HCT116 (cell line): ENCODE measurements around the gene TNRC6B. TPM values are rescaled to one million over a fixed set of nuclear protein-coding genes. Genes with fewer than 3 reads are reported as not detected.

Source experiments
- ATAC-seq: fragments of 200-7000 bp; cut with Tn5 transposase; 2 replicates; pipeline ENCODE4 v1.9.1; 2020; ENCODE audit warnings: mild to moderate bottlenecking, moderate library complexity
- BruUV-seq: library from RNA; stranded (reverse); fragments of 400-500 nt; replicated peaks from 2 replicates; lab custom pipeline; 2021; lab: Mats Ljungman, UMichigan
- CTCF ChIA-PET: fragments of 300-600 bp; sonication (Branson Sonifier 250); formaldehyde crosslinking; loops from one replicate; lab custom pipeline; 2021; ENCODE audit warnings: antibody characterized with exemption; lab: Charles Lee
- POLR2A ChIA-PET: fragments of 300-600, 350-600 bp; sonication (Branson Sonifier 250); formaldehyde crosslinking; loops from one replicate; lab custom pipeline; 2021; ENCODE audit warnings: antibody characterized with exemption; lab: Charles Lee
- RAD21 ChIA-PET, 2 experiments: fragments of 300-600 bp; sonication (Branson Sonifier 250); formaldehyde crosslinking; loops; one replicate each; lab custom pipeline; 2023; ENCODE audit warnings: low total read pairs in 2 of 2; ENCODE audit not compliant: uncharacterized antibody in 2 of 2, unreplicated experiment in 2 of 2, low non-redundant PET in 1 of 2; lab: Charles Lee
- DNase-seq: peaks from one replicate; pipeline ENCODE4 v3.0.0-alpha.2; 2010; ENCODE audit warnings: low read depth, low spot score
- H2AFZ ChIP-seq: fragments of 200-600 bp; shearing (Covaris generic), sonication (generic); 2 replicates; pipeline ENCODE4 v1.6.1; 2017; ENCODE audit warnings: low read depth, mixed run types, mixed read lengths, antibody characterized with exemption, low read length; ENCODE audit not compliant: poor library complexity, severe bottlenecking
- H3K27ac ChIP-seq: 2 replicates; pipeline ENCODE4 v1.5.1; 2012; ENCODE audit warnings: low read depth, low read length
- H3K27me3 ChIP-seq: fragments of 200-600 bp; sonication (generic); 2 replicates; pipeline ENCODE4 v1.6.1; 2016; ENCODE audit warnings: mixed run types, low read length, mixed read lengths; ENCODE audit not compliant: insufficient read depth
- H3K36me3 ChIP-seq, 2 experiments: fragments of 200-500 bp in 1 of 2; fragments of 200-600 bp in 1 of 2; sonication (Bioruptor generic) in 1 of 2; sonication (generic) in 1 of 2; 2 replicates each; pipeline versions ENCODE4 v1.5.1 to v1.6.1; 2014 to 2016; ENCODE audit warnings: low read length in 2 of 2, inconsistent platforms in 1 of 2, mixed read lengths in 1 of 2, mixed run types in 1 of 2; ENCODE audit not compliant: insufficient read depth in 2 of 2, control insufficient read depth in 1 of 2
- H3K4me1 ChIP-seq, 2 experiments: fragments of 200-600 bp in 1 of 2; sonication (generic) in 1 of 2; 2 replicates each; pipeline versions ENCODE4 v1.5.1 to v1.6.1; 2012 to 2017; ENCODE audit warnings: low read length in 2 of 2, inconsistent platforms in 1 of 2, mild to moderate bottlenecking in 1 of 2, mixed read lengths in 1 of 2, mixed run types in 1 of 2, moderate library complexity in 1 of 2; ENCODE audit not compliant: insufficient read depth in 2 of 2, control insufficient read depth in 1 of 2
- H3K4me2 ChIP-seq: fragments of 200-600 bp; sonication (generic); 2 replicates; pipeline ENCODE4 v1.6.1; 2017; ENCODE audit warnings: mixed run types, low read length, mixed read lengths
- H3K4me3 ChIP-seq, 2 experiments: fragments of 200-600 bp in 1 of 2; sonication (generic) in 1 of 2; replicated peaks in 1 of 2; 2 replicates each; pipeline ENCODE4 v1.5.1; 2011 to 2016; ENCODE audit warnings: low read length in 2 of 2, control low read depth in 1 of 2, low read depth in 1 of 2, mild to moderate bottlenecking in 1 of 2, mixed read lengths in 1 of 2, mixed run types in 1 of 2
- H3K79me2 ChIP-seq: fragments of 200-600 bp; sonication (generic); 2 replicates; pipeline ENCODE4 v1.6.1; 2017; ENCODE audit warnings: mild to moderate bottlenecking, mixed run types, low read length, moderate library complexity, mixed read lengths; ENCODE audit not compliant: insufficient read depth
- H3K9ac ChIP-seq: fragments of 200-600 bp; sonication (generic); 2 replicates; pipeline ENCODE4 v1.6.1; 2016; ENCODE audit warnings: low read length, mixed read lengths
- H3K9me2 ChIP-seq: fragments of 200-600 bp; sonication (generic), shearing (Covaris generic); 2 replicates; pipeline ENCODE4 v1.6.1; 2017; ENCODE audit warnings: mixed run types, mild to moderate bottlenecking, moderate library complexity; ENCODE audit not compliant: insufficient read depth
- H3K9me3 ChIP-seq, 2 experiments: fragments of 200-500 bp in 1 of 2; fragments of 200-600 bp in 1 of 2; sonication (Bioruptor generic) in 1 of 2; sonication (generic) in 1 of 2; 2 replicates each; pipeline ENCODE4 v1.6.1; 2014 to 2017; ENCODE audit warnings: low read length in 2 of 2, mixed read lengths in 2 of 2, inconsistent platforms in 1 of 2, low read depth in 1 of 2, mild to moderate bottlenecking in 1 of 2, mixed run types in 1 of 2, moderate library complexity in 1 of 2; ENCODE audit not compliant: control insufficient read depth in 1 of 2, insufficient read depth in 1 of 2
- H4K20me1 ChIP-seq: fragments of 200-600 bp; sonication (generic), shearing (Covaris generic); 2 replicates; pipeline ENCODE4 v1.6.1; 2017; ENCODE audit warnings: mixed run types, mild to moderate bottlenecking, moderate library complexity; ENCODE audit not compliant: insufficient read depth
- ATF3 ChIP-seq: IDR thresholded peaks from 2 replicates; pipeline ENCODE4 v1.6.1; 2012
- CBX3 ChIP-seq: IDR thresholded peaks from 2 replicates; pipeline ENCODE4 v1.6.1; 2012; ENCODE audit warnings: low read depth
- ELF1 ChIP-seq: IDR thresholded peaks from 2 replicates; pipeline ENCODE4 v1.6.1; 2012; ENCODE audit warnings: low read depth, borderline replicate concordance
- EZH2 ChIP-seq: fragments of 200-600 bp; sonication (generic); IDR thresholded peaks from 2 replicates; pipeline ENCODE4 v1.6.1; 2017; ENCODE audit warnings: antibody characterized with exemption, mixed run types
- EZH2phosphoT487 ChIP-seq: fragments of 200-600 bp; IDR thresholded peaks from 2 replicates; pipeline ENCODE4 v1.6.1; 2018; ENCODE audit warnings: antibody characterized with exemption, borderline replicate concordance
- FOSL1 ChIP-seq: IDR thresholded peaks from 2 replicates; pipeline ENCODE4 v1.6.1; 2012; ENCODE audit warnings: low read depth
- JUND ChIP-seq: IDR thresholded peaks from 2 replicates; pipeline ENCODE4 v1.6.1; 2012
- MAX ChIP-seq: IDR thresholded peaks from 2 replicates; pipeline ENCODE4 v1.6.1; 2012
- POLR2A ChIP-seq: IDR thresholded peaks from 2 replicates; pipeline ENCODE4 v1.7.0; 2011; ENCODE audit warnings: borderline replicate concordance; ENCODE audit not compliant: insufficient read depth, insufficient read length; ENCODE audit errors: extremely low read depth
- RAD21 ChIP-seq: IDR thresholded peaks from 2 replicates; pipeline ENCODE4 v1.6.1; 2012; ENCODE audit warnings: low read depth, mild to moderate bottlenecking
- REST ChIP-seq: IDR thresholded peaks from 2 replicates; pipeline ENCODE4 v1.6.1; 2012; ENCODE audit warnings: low read depth
- SIN3A ChIP-seq: IDR thresholded peaks from 2 replicates; pipeline ENCODE4 v1.6.1; 2012; ENCODE audit warnings: low read depth
- SP1 ChIP-seq: IDR thresholded peaks from 2 replicates; pipeline ENCODE4 v1.6.1; 2012; ENCODE audit warnings: low read depth
- SRF ChIP-seq: IDR thresholded peaks from 2 replicates; pipeline ENCODE4 v1.6.1; 2012; ENCODE audit warnings: low read depth
- TCF7L2 ChIP-seq: IDR thresholded peaks from 2 replicates; pipeline ENCODE4 v1.7.0; 2011; ENCODE audit warnings: borderline replicate concordance, inconsistent platforms; ENCODE audit not compliant: insufficient read depth, insufficient read length; ENCODE audit errors: extremely low read depth
- YY1 ChIP-seq: IDR thresholded peaks from 2 replicates; pipeline ENCODE4 v1.6.1; 2011; ENCODE audit warnings: low read length, low read depth, moderate library complexity, mild to moderate bottlenecking; ENCODE audit not compliant: insufficient replicate concordance; ENCODE audit errors: extremely low read depth
- ZBTB33 ChIP-seq: IDR thresholded peaks from 2 replicates; pipeline ENCODE4 v1.6.1; 2011; ENCODE audit warnings: mild to moderate bottlenecking, low read length, moderate library complexity; ENCODE audit not compliant: insufficient replicate concordance; ENCODE audit errors: extremely low read depth
- intact Hi-C: fragments of 100-400 bp; cut with micrococcal nuclease; formaldehyde crosslinking; loops from 2 replicates; pipeline ENCODE4 v1.10.0; 2022
- total RNA-seq: library from RNA; stranded (reverse); gene quantifications from one replicate; pipeline ENCODE4 v1.2.1, GENCODE V29; 2021; ENCODE audit not compliant: unreplicated experiment

Gene TNRC6B
- total RNA-seq, 1 experiment from 2014 or later, result 29.8 TPM

- Histone ChIP-seq H3K9ac (no peak overlapping the region), H3K9me3 (no peaks in the 10 kb centered on the region), H3K9me2 (no peaks in the 10 kb centered on the region), H3K27me3 (no peaks in the 10 kb centered on the region), H4K20me1 (no peaks in the 10 kb centered on the region), H3K27ac (no peak overlapping the region), H3K4me3 (no peak overlapping the region), H3K36me3 (peaks cover 0 to 13% of the 10 kb centered on the region in 2 experiments; a peak in 3 of 4 replicates), H3K79me2 (no peaks in the 10 kb centered on the region), H3K4me2 (no peak overlapping the region), H2AFZ (no peak overlapping the region), H3K4me1 (no peaks in the 10 kb centered on the region)
- POLR2A ChIA-PET, result no interaction called here
- intact Hi-C loops, result no loop called here
- DNase-seq (no peak), ATAC-seq (no peak)
- BruUV-seq, result TSS peak; percentile 32
- RAD21 ChIA-PET, result no interaction called here
- CTCF ChIA-PET, result no interaction called here
- TF ChIP-seq ELF1, result no peak
- no peak for TF ChIP-seq ZBTB33
- TF ChIP-seq JUND, result no peak
- TF ChIP-seq CBX3, result no peak
- no peak for TF ChIP-seq ATF3
- TF ChIP-seq FOSL1, result no peak
- TF ChIP-seq TCF7L2, result no peak
- no peak for TF ChIP-seq RAD21
- TF ChIP-seq EZH2, result no peak
- no peak for TF ChIP-seq SP1
- TF ChIP-seq REST, result no peak
- no peak for TF ChIP-seq YY1
- no peak for TF ChIP-seq EZH2phosphoT487
- no peak for TF ChIP-seq POLR2A
- no peak for TF ChIP-seq SRF
- no peak for TF ChIP-seq MAX
- TF ChIP-seq SIN3A, result no peak
Observed at GRCh38 chr22:40323681-40324171, 146.0 kb downstream of the TNRC6B start.
